K562 (cell line): ENCODE data around the gene ENTPD8. TPM values are rescaled to one million over a fixed set of nuclear protein-coding genes. Genes with fewer than 3 reads are reported as not detected.

Experiments
- ARID2 ChIP-seq: fragments of 450-650 bp; IDR thresholded peaks from 2 replicates; pipeline ENCODE4 v1.6.1; 2017; ENCODE audit warnings: antibody characterized with exemption, mild to moderate bottlenecking
- DACH1 ChIP-seq: fragments of 450-650 bp; IDR thresholded peaks from 2 replicates; pipeline ENCODE4 v1.6.1; 2018; ENCODE audit not compliant: partially characterized antibody
- EP400 ChIP-seq: fragments of 450-650 bp; IDR thresholded peaks from 2 replicates; pipeline ENCODE4 v1.6.1; 2017; ENCODE audit warnings: antibody characterized with exemption, mild to moderate bottlenecking, moderate library complexity
- FOSL1 ChIP-seq: fragments of 200-800 bp; sonication (Bioruptor generic); conservative IDR thresholded peaks from 2 replicates; pipeline ENCODE4 v1.6.1; 2016; ENCODE audit warnings: missing genetic modification characterization, missing compliant biosample characterization
- MAFK ChIP-seq: IDR thresholded peaks from 2 replicates; pipeline ENCODE4 v1.6.1; 2011; ENCODE audit warnings: low read length, improper control_type of control experiment
- RNF219 ChIP-seq: fragments of 250-450 bp; sonication (Bioruptor Pico); IDR thresholded peaks from 2 replicates; pipeline ENCODE4 v1.5.0; 2022; ENCODE audit warnings: mild to moderate bottlenecking
- SAFB2 ChIP-seq: fragments of 200-400 bp; formaldehyde crosslinking; IDR thresholded peaks from 2 replicates; pipeline ENCODE4 v1.6.1; 2018; ENCODE audit warnings: borderline replicate concordance, low read length, low read depth, moderate library complexity; ENCODE audit not compliant: severe bottlenecking
- SP2 ChIP-seq: IDR thresholded peaks from 2 replicates; pipeline ENCODE4 v1.6.1; 2011; ENCODE audit warnings: mild to moderate bottlenecking, low read depth, low read length, moderate library complexity; ENCODE audit not compliant: poor library complexity, severe bottlenecking; ENCODE audit errors: extremely low read depth
- TCF3 ChIP-seq: sonication (generic); formaldehyde crosslinking; IDR thresholded peaks from 2 replicates; pipeline ENCODE4 v1.4.0; 2020; ENCODE audit warnings: mild to moderate bottlenecking, missing genetic modification reagents
- TEAD1 ChIP-seq, 2 experiments: fragments of 450-650 bp in 1 of 2; sonication (generic) in 1 of 2; formaldehyde crosslinking; IDR thresholded peaks; 2 replicates each; pipeline versions ENCODE4 v1.4.0 to v1.8.0; 2020 to 2022; ENCODE audit warnings: mild to moderate bottlenecking in 2 of 2, missing genetic modification reagents in 1 of 2
- ZC3H11A ChIP-seq: IDR thresholded peaks from 2 replicates; pipeline ENCODE4 v1.6.1; 2012; ENCODE audit warnings: low read depth, low read length, improper control_type of control experiment
- ZNF277 ChIP-seq: fragments of 250-450 bp; sonication (Bioruptor Pico); IDR thresholded peaks from 2 replicates; pipeline ENCODE4 v1.8.0; 2022; ENCODE audit warnings: inconsistent platforms, mild to moderate bottlenecking, moderate library complexity, borderline replicate concordance
- ZNF395 ChIP-seq: fragments of 200-800 bp; sonication (Bioruptor generic); IDR thresholded peaks from 2 replicates; pipeline ENCODE4 v1.6.1; 2017; ENCODE audit warnings: missing genetic modification characterization, missing compliant biosample characterization
- ZNF592 ChIP-seq: fragments of 450-650 bp; IDR thresholded peaks from 2 replicates; pipeline ENCODE4 v1.6.1; 2017; ENCODE audit warnings: antibody characterized with exemption, mild to moderate bottlenecking
- ZNF668 ChIP-seq: fragments of 250-450 bp; sonication (Bioruptor Pico); IDR thresholded peaks from 2 replicates; pipeline ENCODE4 v1.8.0; 2022; ENCODE audit warnings: mild to moderate bottlenecking, inconsistent platforms
- ZNF75A ChIP-seq: fragments of 450-650 bp; formaldehyde crosslinking; IDR thresholded peaks from 2 replicates; pipeline ENCODE4 v1.4.0; 2020; ENCODE audit warnings: mild to moderate bottlenecking
- ZZZ3 ChIP-seq: fragments of 450-650 bp; IDR thresholded peaks from 2 replicates; pipeline ENCODE4 v1.6.1; 2016; ENCODE audit warnings: antibody characterized with exemption, mild to moderate bottlenecking, moderate library complexity
- polyA plus RNA-seq, 8 experiments: library from polyadenylated mRNA; depleted of rRNA in 4 of 8; stranded (reverse) in 5 of 8; unstranded in 3 of 8; fragments of >200 nt; fragmentation: Nextera tagmentation in 2 of 8; fragmentation: Illumina TruSeq in 1 of 8; extraction: Ambion mirVana in 2 of 8; extraction: Trizol in 1 of 8; gene quantifications; 2 replicates each; pipeline versions ENCODE4 v1.2.1 to v1.2.3, GENCODE V29; 2011 to 2014; ENCODE audit warnings: inconsistent platforms in 1 of 8, missing spikeins in 1 of 8
- total RNA-seq, 7 experiments: library from RNA; depleted of rRNA in 6 of 7; stranded (reverse); fragments of >200 nt in 6 of 7; fragmentation: Illumina TruSeq in 2 of 7; extraction: Trizol in 2 of 7; gene quantifications; 2 replicates each; pipeline versions ENCODE4 v1.2.1 to v1.2.3, GENCODE V29; 2011 to 2021; ENCODE audit warnings: low replicate concordance in 1 of 7

Gene ENTPD8
- total and polyA plus RNA-seq, 9 of the 15 experiments (the other 6 are each of a cell fraction or from before 2014, with no cell fraction given), result 0.06 to 0.27 (median 0.19) TPM; not detected in 5

GRCh38 chr9:137482094-137482781, 41.1 kb upstream of the ENTPD8 start (continued):
- TF ChIP-seq ZNF592 (peak; percentile 97), DACH1 (no peak), ZZZ3 (no peak), ZNF75A (CRISPR knock-in tag) (peak; percentile 57; the same call in 1 of the 2 replicates), ZNF277 (CRISPR knock-in tag) (no peak), ARID2 (no peak), MAFK (peak; percentile 95), ZNF395 (CRISPR knock-in tag) (peak; percentile 93), ZC3H11A (no peak), SAFB2 (no peak), EP400 (peak; percentile 56), SP2 (no peak), ZNF668 (CRISPR knock-in tag) (0 out of 2 replicates have a peak, but pooled peaks have one; percentile 62), TCF3 (CRISPR knock-in tag) (no peak; the same call in 1 of the 2 replicates), TEAD1 (CRISPR knock-in tag; IDR thresholded peaks at IDR 0.05) (no peak; a peak in 1 of 4 replicates), RNF219 (CRISPR knock-in tag) (no peak), FOSL1 (tag) (peak; percentile 84)
